HG02852 (cell line): ENCODE measurements around the gene SLC6A8.
"Not testable (repeated sequence)": the region's sequence is repeated elsewhere in the genome, so short reads cannot be mapped to it uniquely, and the experiment has no call there.

ENCODE experiments used
- ATAC-seq: cut with Tn5 transposase; IDR thresholded peaks from one replicate; pipeline ENCODE4 v1.9.1; 2021; ENCODE audit warnings: mild to moderate bottlenecking, moderate library complexity; ENCODE audit not compliant: unreplicated experiment

The SLC6A8 gene

GRCh38 chrX:153692611-153693156 lies 5.0 kb downstream of the SLC6A8 start:
- ATAC-seq: no peak

GRCh38 chrX:153693216-153694086 lies 5.7 kb downstream of the SLC6A8 start:
- no peak for ATAC-seq

GRCh38 chrX:153694256-153694655 lies 6.5 kb downstream of the SLC6A8 start:
- not testable (repeated sequence) for ATAC-seq

- no peak for ATAC-seq
Measured at GRCh38 chrX:153694687-153695270, 7.1 kb downstream of the SLC6A8 start.

- ATAC-seq: no peak
Measured at GRCh38 chrX:153696100-153696499, 8.4 kb downstream of the SLC6A8 start.

- not testable (repeated sequence) for ATAC-seq
Measured at GRCh38 chrX:153696538-153696937, 8.8 kb downstream of the SLC6A8 start.

GRCh38 chrX:153696986-153697722 lies 9.4 kb downstream of the SLC6A8 start:
- ATAC-seq: not testable (repeated sequence)

GRCh38 chrX:153697924-153698865 lies 10.5 kb downstream of the SLC6A8 start:
- ATAC-seq: no peak

GRCh38 chrX:153699210-153699783 lies 11.6 kb downstream of the SLC6A8 start:
- not testable (repeated sequence) for ATAC-seq

- not testable (repeated sequence) for ATAC-seq
Measured at GRCh38 chrX:153699784-153700371, 12.2 kb downstream of the SLC6A8 start.

GRCh38 chrX:153700376-153700945 lies 12.7 kb downstream of the SLC6A8 start:
- ATAC-seq: no peak

GRCh38 chrX:153700967-153701366 lies 13.2 kb downstream of the SLC6A8 start:
- no peak for ATAC-seq

- ATAC-seq: no peak
Measured at GRCh38 chrX:153701706-153702105, 14.0 kb downstream of the SLC6A8 start.

GRCh38 chrX:153702336-153703035 lies 14.8 kb downstream of the SLC6A8 start:
- no peak for ATAC-seq

- ATAC-seq: no peak
Measured at GRCh38 chrX:153703036-153703370, 15.3 kb downstream of the SLC6A8 start.

GRCh38 chrX:153704021-153704526 lies 16.3 kb downstream of the SLC6A8 start:
- ATAC-seq: no peak

- not testable (repeated sequence) for ATAC-seq
Measured at GRCh38 chrX:153704631-153705402, 17.1 kb downstream of the SLC6A8 start.
